Measurements from ENCODE around the gene BOC. TPM values are rescaled to one million over a fixed set of nuclear protein-coding genes. Genes with fewer than 3 reads are reported as not detected.

Gene BOC
- total and polyA plus RNA-seq, 2 donors (not counting 3 experiments of a cell fraction or from before 2014, with no cell fraction given) = 0.07 TPM; not detected in 1

GRCh38 chr3:113275929-113276750, 64.8 kb downstream of the BOC start:
- CTCF ChIA-PET = interaction anchor here (0.7 to 3.4 kb wide), 3 partner anchors 12 to 351 kb away, joined by 3 to 26 read pairs (median 3); no protein-coding TSS in a partner anchor
- Histone ChIP-seq H3K9me3 (replicated peaks; ENCODE audit: control insufficient read depth, insufficient read depth, low read length) (no peaks in the 10 kb centered on the region), H3K27ac (ENCODE audit: insufficient read depth, low read depth, low read length) (peak overlapping the region; percentile 23), H3K4me3 (replicated peaks in 1 of 3; ENCODE audit: insufficient read depth in 1 of 3, low read depth in 1 of 3, low read length in 3 of 3) (no peak overlapping the region), H4K20me1 (replicated peaks; ENCODE audit: control insufficient read depth, extremely low read depth, insufficient read depth, low read length) (no peaks in the 10 kb centered on the region), H3K27me3 (ENCODE audit: control insufficient read depth in 2 of 2, insufficient read depth in 2 of 2, low read length in 2 of 2) (peaks cover 0 to 3% of the 10 kb centered on the region in 2 experiments), H2AFZ (ENCODE audit: low read depth, low read length) (peak overlapping the region; percentile 58), H3K79me2 (ENCODE audit: control insufficient read depth, insufficient read depth, low read length) (no peaks in the 10 kb centered on the region), H3K9ac (replicated peaks; ENCODE audit: extremely low read depth, insufficient read depth, low read length) (peak overlapping the region; percentile 52), H3K4me2 (ENCODE audit: insufficient read depth, low read length) (peak overlapping the region; percentile 63), H3K4me1 (ENCODE audit: control insufficient read depth, extremely low read depth, insufficient read depth, low read length) (peaks cover 5% of the 10 kb centered on the region), H3K9me1 (replicated peaks; ENCODE audit: control insufficient read depth, extremely low read depth, insufficient read depth, low read length) (no peaks in the 10 kb centered on the region), H3K36me3 (ENCODE audit: control insufficient read depth in 2 of 2, extremely low read depth in 1 of 2, insufficient read depth in 2 of 2, low read length in 2 of 2) (no peaks in the 10 kb centered on the region)
- dilution Hi-C loops (cut with MboI; ENCODE audit: extremely low pct_ligation_motif_present, low sequenced_read_pairs) (no loop called here), intact Hi-C loops (cut with micrococcal nuclease) (no loop called here)
- DNase-seq (ENCODE audit: low read depth, low spot score) (peak; percentile 2), FAIRE-seq (no peak)
- no TSS peak for BruUV-seq (replicated peaks)
- TF ChIP-seq CTCF (IDR thresholded peaks at IDR 0.05; ENCODE audit: extremely low read depth in 1 of 2, insufficient read depth in 1 of 2, low read depth in 1 of 2, low read length in 2 of 2) = no peak
- TF ChIP-seq JUN (IDR thresholded peaks at IDR 0.05; ENCODE audit: borderline replicate concordance, insufficient read depth, insufficient read length, low read depth) = no peak
- no peak for TF ChIP-seq EZH2 (IDR thresholded peaks at IDR 0.05; ENCODE audit: borderline replicate concordance, low read depth, low read length, severe bottlenecking)
- no peak for TF ChIP-seq POLR2A (IDR thresholded peaks at IDR 0.05; ENCODE audit: low read depth, low read length)
- no peak for TF ChIP-seq GATA2 (IDR thresholded peaks at IDR 0.05; ENCODE audit: insufficient read depth, insufficient read length, low read depth, low read length)
- no peak for TF ChIP-seq FOS (IDR thresholded peaks at IDR 0.05; ENCODE audit: borderline replicate concordance, insufficient read depth, low read length)
- no peak for TF ChIP-seq MYC (IDR thresholded peaks at IDR 0.05; ENCODE audit: low read depth, low read length)
- POLR2A ChIA-PET = no interaction called here

Measured in endothelial cell of umbilical vein (primary cell).